Endothelial cell of umbilical vein (primary cell): ENCODE results near the gene NDFIP1. TPM values are rescaled to one million over a fixed set of nuclear protein-coding genes. Genes with fewer than 3 reads are reported as not detected.

Experiments used
- BruUV-seq: library from RNA; stranded (reverse); fragments of 400-500 nt; replicated peaks from 2 replicates; lab custom pipeline; 2021; lab: Mats Ljungman, UMichigan
- CTCF ChIA-PET: fragments of 300-600, 350-600 bp; sonication (Branson Sonifier 250); formaldehyde crosslinking; loops from one replicate; lab custom pipeline; 2021; ENCODE audit warnings: antibody characterized with exemption, inconsistent platforms; lab: Charles Lee
- POLR2A ChIA-PET: fragments of 300-600, 350-600 bp; sonication (Branson Sonifier 250); formaldehyde crosslinking; loops from one replicate; lab custom pipeline; 2021; ENCODE audit warnings: antibody characterized with exemption, inconsistent platforms; lab: Charles Lee
- DNase-seq: peaks from one replicate; pipeline ENCODE4 v3.0.0-alpha.2; 2011; ENCODE audit warnings: low read depth, low spot score
- FAIRE-seq: peaks from 2 replicates; lab custom pipeline; 2011; peaks lifted over from hg19 to GRCh38; lab: Jason Lieb, UNC
- H2AFZ ChIP-seq: 2 replicates; pipeline ENCODE4 v1.6.0; 2012; ENCODE audit warnings: low read depth, low read length, control low read depth, inconsistent platforms
- H3K27ac ChIP-seq: 2 replicates; pipeline ENCODE4 v1.5.1; 2011; ENCODE audit warnings: low read depth, mild to moderate bottlenecking, control low read depth, low read length, moderate library complexity; ENCODE audit not compliant: insufficient read depth
- H3K27me3 ChIP-seq, 2 experiments: 2 replicates each; pipeline versions ENCODE4 v1.6.0 to v1.6.1; 2011; ENCODE audit warnings: low read length in 2 of 2, mixed read lengths in 1 of 2; ENCODE audit not compliant: control insufficient read depth in 2 of 2, insufficient read depth in 2 of 2
- H3K36me3 ChIP-seq, 2 experiments: 2 replicates in 1 of 2; 3 replicates in 1 of 2; pipeline ENCODE4 v1.5.1; 2011; ENCODE audit warnings: low read length in 2 of 2, mild to moderate bottlenecking in 1 of 2, moderate library complexity in 1 of 2; ENCODE audit not compliant: control insufficient read depth in 2 of 2, insufficient read depth in 2 of 2; ENCODE audit errors: extremely low read depth in 1 of 2
- H3K4me1 ChIP-seq: 3 replicates; pipeline ENCODE4 v1.5.1; 2011; ENCODE audit warnings: mild to moderate bottlenecking, low read length; ENCODE audit not compliant: control insufficient read depth, insufficient read depth; ENCODE audit errors: extremely low read depth
- H3K4me2 ChIP-seq: 2 replicates; pipeline ENCODE4 v1.6.1; 2011; ENCODE audit warnings: low read length, control low read depth, mixed read lengths; ENCODE audit not compliant: insufficient read depth
- H3K4me3 ChIP-seq, 3 experiments: fragments of 200-600 bp in 1 of 3; sonication (generic), shearing (Covaris generic) in 1 of 3; replicated peaks in 1 of 3; 2 replicates each; pipeline ENCODE4 v1.5.1; 2011 to 2016; ENCODE audit warnings: control low read depth in 3 of 3, low read length in 3 of 3, mild to moderate bottlenecking in 2 of 3, inconsistent platforms in 1 of 3, low read depth in 1 of 3, moderate library complexity in 1 of 3; ENCODE audit not compliant: insufficient read depth in 1 of 3
- H3K79me2 ChIP-seq: 2 replicates; pipeline ENCODE4 v1.6.0; 2012; ENCODE audit warnings: low read length, inconsistent platforms; ENCODE audit not compliant: control insufficient read depth, insufficient read depth
- H3K9ac ChIP-seq: replicated peaks from 2 replicates; pipeline ENCODE3; 2011; ENCODE audit warnings: low read length, control low read depth; ENCODE audit not compliant: insufficient read depth; ENCODE audit errors: extremely low read depth
- H3K9me1 ChIP-seq: replicated peaks from 3 replicates; pipeline ENCODE4 v1.6.0; 2011; ENCODE audit warnings: mild to moderate bottlenecking, low read length; ENCODE audit not compliant: control insufficient read depth, insufficient read depth; ENCODE audit errors: extremely low read depth
- H3K9me3 ChIP-seq: replicated peaks from 2 replicates; pipeline ENCODE4 v1.5.1; 2012; ENCODE audit warnings: low read length, inconsistent platforms; ENCODE audit not compliant: control insufficient read depth, insufficient read depth
- H4K20me1 ChIP-seq: replicated peaks from 2 replicates; pipeline ENCODE3; 2011; ENCODE audit warnings: mild to moderate bottlenecking, low read length; ENCODE audit not compliant: control insufficient read depth, insufficient read depth; ENCODE audit errors: extremely low read depth
- CTCF ChIP-seq, 2 donors: IDR thresholded peaks; 1 replicate in 1 of 2; 2 replicates in 1 of 2; pipeline ENCODE4 v1.5.1; 2011; ENCODE audit warnings: low read length in 2 of 2, mild to moderate bottlenecking in 2 of 2, moderate library complexity in 2 of 2, control low read depth in 1 of 2, inconsistent platforms in 1 of 2, low read depth in 1 of 2; ENCODE audit not compliant: insufficient read depth in 1 of 2; ENCODE audit errors: extremely low read depth in 1 of 2
- EZH2 ChIP-seq: IDR thresholded peaks from 2 replicates; pipeline ENCODE4 v1.6.1; 2012; ENCODE audit warnings: borderline replicate concordance, low read depth, mild to moderate bottlenecking, moderate library complexity, low read length, inconsistent platforms; ENCODE audit not compliant: severe bottlenecking
- FOS ChIP-seq: IDR thresholded peaks from 2 replicates; pipeline ENCODE4 v1.6.1; 2011; ENCODE audit warnings: mild to moderate bottlenecking, low read length, moderate library complexity, borderline replicate concordance; ENCODE audit not compliant: insufficient read depth
- GATA2 ChIP-seq: IDR thresholded peaks from 2 replicates; pipeline ENCODE4 v1.7.0; 2011; ENCODE audit warnings: low read depth, mild to moderate bottlenecking, moderate library complexity, mixed read lengths, low read length; ENCODE audit not compliant: insufficient read length, insufficient read depth
- JUN ChIP-seq: IDR thresholded peaks from 2 replicates; pipeline ENCODE4 v1.6.1; 2011; ENCODE audit warnings: borderline replicate concordance, low read depth; ENCODE audit not compliant: insufficient read length, insufficient read depth
- MAX ChIP-seq: IDR thresholded peaks from 2 replicates; pipeline ENCODE4 v1.6.1; 2011; ENCODE audit not compliant: insufficient read depth, insufficient read length
- POLR2A ChIP-seq: IDR thresholded peaks from 2 replicates; pipeline ENCODE4 v1.6.1; 2012; ENCODE audit warnings: low read depth, mild to moderate bottlenecking, control low read depth, low read length
- POLR2AphosphoS5 ChIP-seq: IDR thresholded peaks from 2 replicates; pipeline ENCODE4 v1.6.1; 2012; ENCODE audit warnings: low read depth, mild to moderate bottlenecking, control low read depth, low read length, moderate library complexity; ENCODE audit not compliant: insufficient read depth
- dilution Hi-C: fragments of 300-500 bp; cut with MboI; formaldehyde crosslinking; loops from one replicate; pipeline ENCODE4 v1.15.0; 2019; ENCODE audit warnings: low sequenced_read_pairs; ENCODE audit not compliant: extremely low pct_ligation_motif_present
- intact Hi-C: fragments of 100-400 bp; cut with micrococcal nuclease; formaldehyde crosslinking; loops from one replicate; pipeline ENCODE4 v1.10.0; 2022
- polyA plus RNA-seq, 4 experiments: library from polyadenylated mRNA; depleted of rRNA in 3 of 4; stranded (reverse) in 3 of 4; unstranded in 1 of 4; fragments of >200 nt; gene quantifications; 2 replicates each; pipeline versions ENCODE4 v1.2.1 to v1.2.3, GENCODE V29; 2011 to 2012; ENCODE audit warnings: missing spikeins in 1 of 4
- total RNA-seq: library from RNA; stranded (reverse); gene quantifications from 2 replicates; pipeline ENCODE4 v1.2.3, GENCODE V29; 2021

NDFIP1 gene
- total and polyA plus RNA-seq, 2 donors (not counting 3 experiments of a cell fraction or from before 2014, with no cell fraction given) = 12.3 to 42.6 TPM

GRCh38 chr5:142178651-142179050, 70.1 kb downstream of the NDFIP1 start:
- no peak for TF ChIP-seq GATA2
- no peak for TF ChIP-seq JUN
- no peak for TF ChIP-seq POLR2AphosphoS5
- TF ChIP-seq FOS = no peak
- no peak for TF ChIP-seq POLR2A
- no peak for TF ChIP-seq CTCF (IDR thresholded peaks at IDR 0.05; ENCODE audit: extremely low read depth in 1 of 2, insufficient read depth in 1 of 2, low read depth in 1 of 2, low read length in 2 of 2)
- TF ChIP-seq EZH2 = no peak
- TF ChIP-seq MAX = no peak

More at GRCh38 chr5:142178651-142179050, 70.1 kb downstream of the NDFIP1 start:
- Histone ChIP-seq H3K79me2 (no peaks in the 10 kb centered on the region), H3K9me1 (no peaks in the 10 kb centered on the region), H3K9me3 (no peaks in the 10 kb centered on the region), H3K4me1 (no peaks in the 10 kb centered on the region), H3K27ac (no peak overlapping the region), H3K4me3 (no peak overlapping the region), H2AFZ (no peak overlapping the region), H3K4me2 (no peak overlapping the region), H3K9ac (no peak overlapping the region), H3K27me3 (no peaks in the 10 kb centered on the region), H3K36me3 (no peaks in the 10 kb centered on the region), H4K20me1 (no peaks in the 10 kb centered on the region)
- CTCF ChIA-PET = interaction anchor here (3.3 kb wide), 1 partner anchor 9 kb away, joined by 8 read pairs; no protein-coding TSS in a partner anchor
- FAIRE-seq (no peak), DNase-seq (no peak)
- POLR2A ChIA-PET = no interaction called here
- no TSS peak for BruUV-seq
- intact Hi-C loops = no loop called here
- dilution Hi-C loops = no loop called here
